Measurements from ENCODE around the gene CBX3. TPM values are rescaled to one million over a fixed set of nuclear protein-coding genes. Genes with fewer than 3 reads are reported as not detected.

The CBX3 gene
- polyA plus RNA-seq, 1 experiment = 174 TPM

GRCh38 chr7:26199301-26200037 is 2.1 kb upstream of the CBX3 start:
- CTCF ChIA-PET = interaction anchor here (1.4 to 10.3 kb wide), 8 partner anchors 11 to 351 kb away, joined by 3 to 165 read pairs (median 14); partner anchors contain the start of gene NFE2L3
- Histone ChIP-seq H3K4me3 (ENCODE audit: low read depth, low read length) (peak overlapping the region; percentile 97), H3K27me3 (ENCODE audit: control insufficient read depth, insufficient read depth, low read length) (no peaks in the 10 kb centered on the region), H3K27ac (ENCODE audit: low read depth, low read length) (peak overlapping the region; percentile 96), H3K9me3 (ENCODE audit: control insufficient read depth, insufficient read depth, low read length) (peaks cover 5% of the 10 kb centered on the region; the same call in 1 of the 2 replicates)
- POLR2A ChIA-PET = interaction anchor here (0.6 to 2.8 kb wide), 33 partner anchors 8 to 1473 kb away, joined by 3 to 28 read pairs (median 4); partner anchors contain the start of genes HOXA5, HOXA7 and NFE2L3
- no peak for TF ChIP-seq CTCF (IDR thresholded peaks at IDR 0.05; ENCODE audit: low read depth, low read length)
- no peak for DNase-seq (ENCODE audit: low read depth, low spot score)

DNA sequence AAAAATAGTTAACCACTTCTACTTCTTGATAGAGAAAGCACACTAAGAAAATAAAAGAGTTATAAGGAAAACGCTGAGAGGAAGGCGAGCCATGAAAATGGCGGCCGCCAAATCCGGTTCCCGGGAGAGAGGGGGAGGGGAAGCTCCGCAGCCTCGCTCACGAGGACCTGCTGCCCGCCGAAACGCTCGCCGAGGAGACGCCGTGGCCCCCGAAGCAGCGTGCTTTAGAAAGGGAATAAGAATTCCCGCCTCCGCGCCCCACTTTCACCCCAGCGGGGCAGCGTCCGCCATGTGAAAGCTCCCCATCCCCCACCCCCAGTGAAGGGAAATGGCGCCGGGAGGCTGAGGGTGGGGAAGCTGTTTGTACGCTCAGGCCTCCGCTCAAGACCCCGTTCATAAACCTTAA is 1.5 kb upstream of the CBX3 start:
- no peak for TF ChIP-seq CTCF (IDR thresholded peaks at IDR 0.05; ENCODE audit: low read depth, low read length)
- Histone ChIP-seq H3K4me3 (ENCODE audit: low read depth, low read length) (peak overlapping the region; percentile 97), H3K27ac (ENCODE audit: low read depth, low read length) (peak overlapping the region; percentile 96), H3K27me3 (ENCODE audit: control insufficient read depth, insufficient read depth, low read length) (no peaks in the 10 kb centered on the region), H3K9me3 (ENCODE audit: control insufficient read depth, insufficient read depth, low read length) (peaks cover 5% of the 10 kb centered on the region; the same call in 1 of the 2 replicates)
- POLR2A ChIA-PET = interaction anchor here (0.6 to 2.8 kb wide), 31 partner anchors 8 to 1474 kb away, joined by 3 to 28 read pairs (median 4); partner anchors contain the start of genes HOXA5, HOXA7 and NFE2L3
- DNase-seq (ENCODE audit: low read depth, low spot score) = no peak
- CTCF ChIA-PET = interaction anchor here (1.4 to 10.3 kb wide), 4 partner anchors 12 to 351 kb away, joined by 3 to 165 read pairs (median 20); no protein-coding TSS in a partner anchor

DNA sequence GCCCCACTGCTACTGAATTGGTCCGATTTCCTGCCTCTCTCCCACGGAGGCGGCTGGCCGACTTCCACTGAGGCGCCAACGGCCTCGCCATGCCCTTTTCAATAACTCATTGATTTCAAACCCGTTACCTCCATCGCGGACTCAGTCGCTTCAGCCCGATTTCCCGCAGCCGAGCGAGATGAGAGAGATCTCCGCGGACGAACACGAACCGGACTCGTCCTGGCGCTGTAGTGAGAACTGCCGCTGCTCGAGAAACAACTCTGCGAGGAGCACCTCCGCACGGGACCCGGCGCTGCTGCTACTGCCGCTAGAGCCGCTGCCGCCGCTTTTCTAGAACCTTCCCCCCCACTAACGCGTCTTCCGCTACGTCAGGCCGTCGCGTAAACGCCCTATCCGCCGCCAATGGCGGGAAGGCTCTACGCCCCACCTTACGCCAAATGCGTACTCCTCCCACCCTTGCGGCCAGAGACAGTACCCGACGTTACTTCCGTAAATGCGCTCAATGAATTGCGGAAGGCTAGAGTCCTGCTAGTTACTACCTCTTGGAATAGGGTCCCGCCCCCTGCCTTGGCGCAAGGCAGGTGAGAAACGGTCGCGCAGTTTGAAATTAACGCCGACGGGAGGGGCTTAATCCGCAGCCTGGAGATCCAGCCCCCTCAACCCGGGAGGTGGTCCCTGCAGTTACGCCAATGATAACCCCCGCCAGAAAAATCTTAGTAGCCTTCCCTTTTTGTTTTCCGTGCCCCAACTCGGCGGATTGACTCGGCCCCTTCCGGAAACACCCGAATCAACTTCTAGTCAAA is 900 bp upstream of the CBX3 start, which contains the start of gene HNRNPA2B1:
Gene HNRNPA2B1 (minus strand): TSS at position 303 of the 803 bp plus-strand sequence. CDS start 169 bp downstream, at position 134.
- H3K27ac ChIP-seq (ENCODE audit: low read depth, low read length) = peak within 1 kb of the TSS; percentile 96
- H3K9me3 ChIP-seq (ENCODE audit: control insufficient read depth, insufficient read depth, low read length) = peaks cover 5% of the 10 kb centered on the region; the same call in 1 of the 2 replicates
- POLR2A ChIA-PET = interaction anchor here (0.6 to 2.8 kb wide), 34 partner anchors 9 to 1475 kb away, joined by 3 to 28 read pairs (median 4); partner anchors contain the start of genes HOXA5, HOXA7 and NFE2L3
- peak within 1 kb of the TSS; percentile 97 for H3K4me3 ChIP-seq (ENCODE audit: low read depth, low read length)
- TF ChIP-seq CTCF (IDR thresholded peaks at IDR 0.05; ENCODE audit: low read depth, low read length) = no peak
- H3K27me3 ChIP-seq (ENCODE audit: control insufficient read depth, insufficient read depth, low read length) = no peaks in the 10 kb centered on the region
- DNase-seq (ENCODE audit: low read depth, low spot score) = peak; percentile 93
- CTCF ChIA-PET = interaction anchor here (1.0 to 10.3 kb wide), 4 partner anchors 9 to 352 kb away, joined by 3 to 165 read pairs (median 5); no protein-coding TSS in a partner anchor

DNA sequence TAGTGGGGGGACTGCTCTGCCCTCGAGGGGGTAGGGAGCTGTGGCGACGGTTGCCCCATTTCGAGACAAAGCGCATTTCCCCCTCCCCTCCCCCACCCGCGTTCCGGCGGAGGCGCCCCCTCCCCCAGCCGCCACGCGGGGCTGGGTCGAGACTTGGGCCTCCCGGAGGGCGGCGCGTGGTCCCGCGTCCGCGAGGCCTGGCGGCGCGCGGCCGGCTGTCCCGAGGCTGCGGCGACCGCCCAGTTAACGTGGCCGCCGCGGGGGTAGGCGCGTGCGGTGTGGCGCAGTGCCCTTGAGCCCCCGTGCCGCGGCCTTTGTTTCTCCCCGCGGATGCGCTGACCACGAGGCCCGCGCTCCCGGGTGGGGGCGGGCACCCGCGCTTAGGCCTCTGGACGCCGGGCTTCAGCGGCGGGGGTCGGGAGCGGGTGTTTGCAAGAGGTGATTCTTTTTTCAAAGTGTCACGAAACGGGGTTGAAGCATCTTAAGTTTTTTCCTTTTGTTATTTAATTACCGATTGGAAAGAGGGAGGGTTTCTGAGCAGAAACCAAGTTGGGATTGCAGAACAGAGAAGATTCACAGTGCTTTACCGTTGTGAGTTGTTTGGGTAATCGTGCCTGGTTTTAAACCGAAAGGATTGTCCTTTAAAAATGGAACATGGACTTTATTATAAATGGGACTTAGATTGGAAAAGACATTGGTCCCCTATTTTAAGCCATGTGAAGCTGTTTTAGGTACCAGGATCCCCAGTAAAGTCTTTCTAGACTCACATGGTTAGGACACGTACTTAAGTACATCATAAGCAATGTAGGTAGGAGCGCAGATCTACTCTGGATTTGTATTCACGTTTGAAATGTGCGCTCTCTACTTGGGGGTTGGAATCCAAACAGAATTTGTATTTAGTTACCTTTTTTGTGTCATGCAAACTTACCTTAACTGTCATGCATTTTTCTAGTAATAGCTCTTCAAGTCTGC is 760 bp downstream of the CBX3 start:
- POLR2A ChIA-PET = interaction anchor here (0.6 to 2.8 kb wide), 8 partner anchors 14 to 949 kb away, joined by 3 to 28 read pairs (median 8); partner anchors contain the start of genes HOXA5 and NFE2L3

More for the DNA sequence above, 760 bp downstream of the CBX3 start:
- peak overlapping the region; percentile 97 for H3K4me3 ChIP-seq (ENCODE audit: low read depth, low read length)
- peak overlapping the region; percentile 92 for H3K27ac ChIP-seq (ENCODE audit: low read depth, low read length)
- CTCF ChIA-PET = interaction anchor here (0.9 to 1.0 kb wide), 2 partner anchors 112 to 163 kb away, joined by 5 to 8 read pairs; no protein-coding TSS in a partner anchor
- no peaks in the 10 kb centered on the region for H3K27me3 ChIP-seq (ENCODE audit: control insufficient read depth, insufficient read depth, low read length)
- DNase-seq (ENCODE audit: low read depth, low spot score) = no peak
- H3K9me3 ChIP-seq (ENCODE audit: control insufficient read depth, insufficient read depth, low read length) = peaks cover 5% of the 10 kb centered on the region; the same call in 1 of the 2 replicates
- no peak for TF ChIP-seq CTCF (IDR thresholded peaks at IDR 0.05; ENCODE audit: low read depth, low read length)
